GM12801 (cell line): ENCODE results near the gene PATJ.

Experiments used
- TF ChIP-seq, protein P1 (sequence below): IDR thresholded peaks from one replicate; pipeline ENCODE4 v1.5.1; 2011; ENCODE audit warnings: control low read depth; ENCODE audit not compliant: insufficient read length; ENCODE audit errors: extremely low read depth

PATJ gene

GRCh38 chr1:61980561-61980960 is 238.3 kb downstream of the PATJ start:
- TF ChIP-seq, protein P1, sequence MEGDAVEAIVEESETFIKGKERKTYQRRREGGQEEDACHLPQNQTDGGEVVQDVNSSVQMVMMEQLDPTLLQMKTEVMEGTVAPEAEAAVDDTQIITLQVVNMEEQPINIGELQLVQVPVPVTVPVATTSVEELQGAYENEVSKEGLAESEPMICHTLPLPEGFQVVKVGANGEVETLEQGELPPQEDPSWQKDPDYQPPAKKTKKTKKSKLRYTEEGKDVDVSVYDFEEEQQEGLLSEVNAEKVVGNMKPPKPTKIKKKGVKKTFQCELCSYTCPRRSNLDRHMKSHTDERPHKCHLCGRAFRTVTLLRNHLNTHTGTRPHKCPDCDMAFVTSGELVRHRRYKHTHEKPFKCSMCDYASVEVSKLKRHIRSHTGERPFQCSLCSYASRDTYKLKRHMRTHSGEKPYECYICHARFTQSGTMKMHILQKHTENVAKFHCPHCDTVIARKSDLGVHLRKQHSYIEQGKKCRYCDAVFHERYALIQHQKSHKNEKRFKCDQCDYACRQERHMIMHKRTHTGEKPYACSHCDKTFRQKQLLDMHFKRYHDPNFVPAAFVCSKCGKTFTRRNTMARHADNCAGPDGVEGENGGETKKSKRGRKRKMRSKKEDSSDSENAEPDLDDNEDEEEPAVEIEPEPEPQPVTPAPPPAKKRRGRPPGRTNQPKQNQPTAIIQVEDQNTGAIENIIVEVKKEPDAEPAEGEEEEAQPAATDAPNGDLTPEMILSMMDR = no peak

GRCh38 chr1:61981870-61982660 is 239.8 kb downstream of the PATJ start:
- TF ChIP-seq, protein P1 = no peak

DNA sequence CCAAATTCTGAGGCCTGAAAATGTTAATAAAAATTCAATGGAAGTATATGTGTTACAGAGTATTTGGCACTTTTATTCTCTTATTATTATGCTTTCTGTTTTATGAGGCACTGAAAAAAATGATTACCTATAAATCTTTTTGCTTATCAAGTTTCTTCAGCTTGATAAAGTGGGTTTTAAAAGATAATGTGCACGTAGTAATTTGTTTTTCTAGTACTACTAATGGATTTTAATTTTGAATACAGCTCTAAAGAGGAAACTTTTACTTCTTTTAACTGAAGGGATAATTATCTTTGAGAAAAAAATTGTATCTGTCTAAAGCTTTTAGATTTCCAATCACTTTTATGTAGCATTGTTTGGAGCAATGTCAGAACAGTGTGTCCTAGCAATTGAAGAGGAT is 241.0 kb downstream of the PATJ start:
- TF ChIP-seq, protein P1 = no peak

DNA sequence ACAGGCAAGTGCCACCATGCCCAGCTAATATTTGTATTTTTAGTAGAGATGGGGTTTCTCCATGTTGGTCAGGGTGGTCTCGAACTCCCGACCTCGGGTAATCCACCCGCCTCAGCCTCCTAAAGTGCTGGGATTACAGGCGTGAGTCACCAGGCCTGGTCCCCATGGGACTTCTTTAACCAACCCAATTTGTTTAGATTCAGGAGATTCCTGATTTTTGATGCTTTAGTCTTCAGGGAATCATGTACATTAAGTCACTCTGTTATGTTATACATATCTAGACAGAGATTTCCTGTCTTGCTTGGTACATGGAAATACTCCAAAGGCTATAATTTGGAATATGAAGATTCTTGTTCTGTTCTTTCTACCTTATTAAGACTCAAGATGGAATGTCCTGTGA is 250.0 kb downstream of the PATJ start:
- TF ChIP-seq, protein P1 = no peak

GRCh38 chr1:61993331-61993961 is 251.2 kb downstream of the PATJ start:
- TF ChIP-seq, protein P1 = no peak

DNA sequence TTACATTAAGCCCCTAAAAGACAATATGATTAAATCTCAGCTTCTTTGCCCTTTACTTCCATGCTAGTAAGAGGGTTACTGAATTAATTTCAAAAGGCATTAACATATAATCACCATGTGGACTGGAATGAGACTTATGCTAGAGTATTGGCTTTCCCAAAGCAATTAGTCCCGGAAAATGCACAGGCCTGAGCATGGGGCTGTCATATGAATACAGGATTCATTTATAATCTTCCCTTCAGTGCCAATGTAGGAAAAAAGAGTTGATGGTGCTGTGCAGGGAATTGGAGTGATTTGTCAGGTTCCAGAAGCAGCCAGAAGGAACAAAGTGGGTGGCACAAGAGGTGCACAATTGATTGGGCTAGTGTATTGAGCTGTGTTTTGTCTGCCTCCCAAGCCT is 253.4 kb downstream of the PATJ start:
- TF ChIP-seq, protein P1 = no peak

DNA sequence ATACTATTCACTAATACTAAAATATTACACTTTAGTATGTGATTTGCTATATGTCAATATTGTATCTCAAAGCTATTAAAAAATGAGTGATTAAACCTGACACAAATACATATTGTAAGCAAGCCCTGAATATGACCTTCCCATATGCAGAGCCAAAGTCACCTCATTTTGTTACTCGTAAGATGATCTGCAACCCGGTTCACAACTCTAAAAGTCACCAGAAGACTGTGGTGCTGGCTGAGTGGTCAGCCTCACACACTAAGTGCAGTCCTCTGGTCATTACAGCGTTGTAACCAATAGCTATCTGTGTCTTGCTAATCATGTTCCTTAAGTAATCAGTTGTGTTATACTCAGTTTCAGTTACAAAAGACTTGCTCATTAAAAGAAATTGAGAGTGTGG is 254.8 kb downstream of the PATJ start:
- TF ChIP-seq, protein P1 = no peak
